ENCODE measurements around the gene IRF4.
"Not testable (repeated sequence)": the region's sequence is repeated elsewhere in the genome, so short reads cannot be mapped to it uniquely, and the experiment has no call there.

Gene IRF4

DNA sequence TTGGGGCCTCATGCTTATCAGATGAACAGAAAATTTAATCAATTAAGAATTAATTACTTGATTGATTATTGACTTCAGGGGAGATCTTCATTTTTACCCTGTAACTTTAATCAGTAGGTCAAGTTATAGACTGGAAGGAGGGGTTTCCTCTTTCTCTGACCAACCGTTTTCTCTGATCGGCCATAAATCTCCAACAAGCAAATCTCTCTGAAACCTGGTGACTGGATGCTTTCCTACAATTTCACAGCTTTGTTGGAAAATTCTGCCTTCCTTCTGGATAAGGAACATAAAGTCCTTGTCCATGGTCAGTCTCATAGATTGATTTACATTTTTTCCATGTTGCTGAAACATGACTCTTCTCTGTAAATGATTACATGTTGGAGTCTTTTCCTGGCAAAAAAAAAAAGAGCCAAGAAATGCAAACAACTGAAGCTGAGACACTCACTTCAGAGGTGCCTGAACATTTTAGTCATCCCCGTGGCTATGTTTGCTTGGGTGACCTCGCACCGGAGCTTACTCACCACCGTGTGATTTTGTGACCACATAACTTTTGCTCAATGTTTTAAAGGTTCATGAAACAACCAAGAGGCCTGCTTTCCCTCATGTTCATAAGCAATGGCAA, 31.0 kb downstream of the IRF4 start:
- no peak for DNase-seq (ENCODE audit: low read depth)

DNA sequence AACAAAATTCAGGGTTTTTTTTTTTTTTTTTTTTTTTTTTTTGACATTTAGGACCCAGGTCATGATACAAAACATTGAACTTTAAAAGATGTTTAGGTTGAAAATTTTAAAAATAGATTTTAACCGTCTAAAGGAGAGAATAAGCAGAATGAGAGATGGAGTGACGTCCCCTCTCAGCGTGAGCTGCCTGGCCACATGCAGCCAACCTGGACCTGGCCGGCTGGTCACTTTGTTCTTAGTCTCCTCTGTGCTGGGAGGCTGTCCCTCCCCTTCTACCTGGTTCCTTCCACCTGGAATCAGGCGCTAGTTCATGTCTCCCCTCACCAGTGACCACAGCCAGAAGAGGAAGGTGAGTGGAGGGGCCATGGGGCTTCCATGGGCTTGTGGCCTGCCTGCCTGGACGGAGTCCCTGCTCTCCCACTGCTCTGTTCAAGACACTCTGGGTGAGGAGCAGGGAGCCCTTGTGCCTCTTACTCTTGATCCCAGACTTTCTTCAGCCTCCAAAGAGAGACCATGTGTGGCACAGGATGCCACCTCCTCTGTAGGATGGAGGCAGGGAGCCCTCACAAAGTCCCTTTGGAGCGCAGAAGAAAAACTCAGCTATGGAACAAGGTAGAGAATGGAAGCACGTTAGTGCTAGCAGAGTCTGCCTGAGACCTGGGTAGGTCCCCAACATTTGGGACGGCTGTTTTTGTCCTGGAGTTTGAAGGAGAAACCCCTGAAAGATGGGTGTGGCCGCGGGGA, 31.7 kb downstream of the IRF4 start:
- no peak for DNase-seq (ENCODE audit: low read depth)

DNA sequence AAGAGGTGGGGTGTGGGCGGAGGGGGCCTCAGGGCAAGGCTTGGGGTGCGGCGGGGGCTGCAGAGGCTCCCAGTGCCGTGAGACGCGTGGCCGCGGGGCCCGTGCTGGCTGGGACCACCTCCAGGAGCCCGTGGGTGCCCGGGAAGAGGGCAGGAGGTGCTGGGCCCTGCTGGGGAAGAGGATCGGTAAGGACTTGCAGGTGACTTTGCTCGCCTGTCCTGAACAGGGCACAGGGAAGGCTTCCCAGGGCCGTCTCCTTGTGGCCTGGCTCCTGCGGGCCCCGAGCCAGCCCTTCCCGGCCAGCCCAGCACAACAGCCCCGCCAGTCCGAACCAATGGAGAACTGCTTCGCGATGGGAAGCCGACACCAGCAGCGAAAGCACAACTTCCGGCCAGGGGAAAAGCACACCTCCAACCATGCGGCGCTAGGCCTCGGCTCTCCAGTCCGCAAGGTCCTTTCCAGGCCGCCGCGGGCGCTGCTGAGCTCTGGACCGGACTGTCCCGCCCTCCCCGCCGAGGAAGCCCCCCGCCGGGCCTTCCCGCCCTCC, 32.3 kb downstream of the IRF4 start:
- DNase-seq (ENCODE audit: low read depth) = no peak

DNA sequence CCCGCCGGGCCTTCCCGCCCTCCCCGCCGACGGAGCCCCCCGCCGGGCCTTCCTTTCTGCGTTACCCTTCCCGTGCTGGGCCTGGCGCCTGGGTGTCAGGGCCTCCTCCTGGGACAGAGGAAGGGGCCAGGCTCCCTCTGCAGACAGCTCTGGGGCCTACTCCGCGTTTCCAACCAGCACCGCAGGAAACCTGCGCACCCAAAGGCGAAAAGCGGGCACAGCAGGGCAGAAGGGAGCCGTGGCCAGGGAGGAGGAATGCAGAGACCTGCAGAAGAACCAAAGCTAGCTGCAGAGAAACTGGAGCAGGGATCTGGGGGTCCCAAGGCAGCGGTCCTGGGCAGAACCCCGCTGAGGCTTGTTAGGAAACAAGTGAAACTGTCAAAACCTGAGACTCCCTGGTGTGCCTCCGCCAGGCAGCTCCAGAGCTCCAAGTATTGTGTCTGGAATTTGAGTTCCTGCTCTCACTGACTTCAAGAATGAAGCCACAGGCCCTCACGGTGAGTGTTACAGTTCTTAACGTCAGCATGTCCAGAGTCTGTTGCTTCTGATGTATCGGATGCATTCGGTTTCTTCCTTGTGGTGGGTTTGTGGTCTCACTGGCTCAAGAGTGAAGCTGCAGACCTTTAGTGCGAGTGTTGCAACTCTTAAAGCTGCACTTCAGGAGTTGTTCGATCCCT, 33.3 kb downstream of the IRF4 start:
- no peak for DNase-seq (ENCODE audit: low read depth)

DNA sequence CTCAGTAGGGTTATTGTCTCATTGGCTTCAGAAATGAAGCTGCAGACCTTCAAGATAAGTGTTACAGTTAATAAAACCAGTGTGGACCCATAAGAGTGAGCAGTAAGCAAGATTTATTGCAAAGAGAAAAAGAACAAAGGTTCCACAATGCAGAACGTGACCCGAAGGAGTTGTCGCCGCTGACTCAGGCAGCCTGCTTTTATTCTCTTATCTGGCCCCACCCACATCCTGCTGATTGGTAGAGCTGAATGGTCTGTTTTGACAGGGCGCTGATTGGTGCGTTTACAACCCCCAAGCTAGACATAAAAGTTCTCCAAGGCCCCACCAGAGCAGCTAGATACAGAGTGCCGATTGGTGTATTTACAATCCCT, 33.9 kb downstream of the IRF4 start:
- not testable (repeated sequence) for DNase-seq (ENCODE audit: low read depth)

DNA sequence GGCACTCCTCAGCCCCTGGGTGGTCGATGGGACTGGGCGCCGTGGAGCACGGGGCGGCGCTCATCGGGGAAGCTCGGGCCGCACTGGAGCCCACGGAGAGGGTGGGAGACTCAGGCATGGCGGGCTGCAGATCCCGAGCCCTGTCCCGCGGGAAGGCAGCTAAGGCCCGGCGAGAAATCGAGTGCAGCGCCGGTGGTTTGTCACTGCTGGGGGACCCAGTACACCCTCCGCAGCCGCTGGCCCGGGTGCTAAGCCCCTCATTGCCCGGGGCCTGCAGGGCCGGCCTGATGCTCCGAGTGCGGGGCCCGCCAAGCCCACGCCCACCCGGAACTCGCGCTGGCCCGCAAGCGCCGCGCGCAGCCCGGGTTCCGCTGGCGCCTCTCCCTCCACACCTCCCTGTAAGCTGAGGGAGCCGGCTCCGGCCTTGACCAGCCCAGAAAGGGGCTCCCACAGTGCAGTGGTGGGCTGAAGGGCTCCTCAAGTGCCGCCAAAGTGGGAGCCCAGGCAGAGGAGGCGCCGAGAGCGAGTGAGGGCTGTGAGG, 34.7 kb downstream of the IRF4 start:
- not testable (repeated sequence) for DNase-seq (ENCODE audit: low read depth)

DNA sequence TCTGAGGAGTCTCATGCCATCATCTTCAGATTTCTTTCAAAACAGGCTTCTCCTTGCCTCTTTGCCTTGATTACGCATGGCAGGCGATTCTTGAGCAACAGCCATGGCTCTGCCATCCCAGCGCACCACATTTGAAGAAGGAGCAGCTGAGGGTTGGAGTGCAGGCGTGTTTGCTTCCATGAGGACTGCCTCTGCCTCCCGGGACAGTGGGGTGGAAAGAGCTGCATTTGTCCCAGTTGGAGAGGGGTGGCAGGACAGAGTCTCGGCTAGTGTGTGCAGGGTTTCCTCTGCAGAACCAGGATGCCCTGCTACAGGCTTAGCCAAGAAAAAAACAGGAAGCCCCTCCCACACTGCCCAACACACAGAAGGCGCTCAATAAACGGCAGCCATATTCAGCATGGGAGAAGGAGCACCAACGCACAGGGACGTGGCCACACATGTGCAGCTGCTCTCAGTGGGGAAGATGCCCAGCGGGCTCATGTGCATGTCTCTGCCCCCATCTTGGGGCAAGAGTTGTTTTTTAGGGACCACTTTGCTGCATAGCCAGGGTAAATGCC, 36.6 kb downstream of the IRF4 start:
- no peak for DNase-seq (ENCODE audit: low read depth)

DNA sequence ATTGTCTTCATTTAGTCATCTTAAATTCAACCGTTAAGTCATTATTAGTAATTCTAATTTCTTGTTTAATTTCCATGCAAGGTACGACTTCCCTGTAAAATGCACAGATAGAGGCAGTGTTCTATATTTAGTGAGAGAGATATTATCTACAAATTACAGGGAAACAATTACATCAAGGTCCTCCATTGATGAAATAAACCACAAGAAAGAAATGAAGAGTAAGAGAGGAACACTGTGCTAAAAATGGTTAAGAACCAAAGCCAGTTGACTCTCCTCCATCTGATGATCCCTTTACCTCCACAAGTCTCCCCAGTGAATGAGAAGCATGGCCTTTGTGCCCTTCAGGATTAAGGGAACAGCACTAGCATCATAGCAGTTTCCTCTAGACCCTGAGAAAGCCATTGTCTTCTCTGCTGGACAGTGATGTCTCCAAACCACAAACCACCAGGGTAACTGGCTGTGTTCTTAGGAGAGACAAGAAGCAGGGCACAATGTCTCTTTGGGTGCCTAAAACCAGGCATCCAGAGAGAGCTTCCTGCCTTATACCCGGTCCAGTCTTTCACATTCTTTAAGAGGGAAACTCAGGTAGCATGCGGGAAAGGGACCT, 38.1 kb downstream of the IRF4 start:
- no peak for DNase-seq (ENCODE audit: low read depth)

DNA sequence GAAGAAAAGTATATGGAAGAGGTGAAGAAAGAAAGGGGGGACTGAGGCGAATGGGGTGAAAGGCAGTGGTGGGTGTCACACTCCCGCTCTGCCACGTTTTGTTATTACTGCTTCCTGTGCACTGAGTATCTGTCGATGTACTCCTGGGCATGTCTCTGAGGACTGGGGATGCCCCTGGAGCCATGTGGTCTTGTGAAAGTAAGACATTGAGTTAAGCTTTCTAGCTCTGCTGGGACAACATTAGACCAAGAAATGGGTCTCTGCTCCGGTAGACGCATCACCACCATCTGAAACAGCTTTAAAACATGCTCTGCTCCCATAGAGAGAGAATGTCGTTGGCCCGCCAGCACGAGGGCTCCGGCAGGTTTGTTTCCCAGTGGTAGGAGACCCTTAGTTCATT, 40.0 kb downstream of the IRF4 start:
- no peak for DNase-seq (ENCODE audit: low read depth)

DNA sequence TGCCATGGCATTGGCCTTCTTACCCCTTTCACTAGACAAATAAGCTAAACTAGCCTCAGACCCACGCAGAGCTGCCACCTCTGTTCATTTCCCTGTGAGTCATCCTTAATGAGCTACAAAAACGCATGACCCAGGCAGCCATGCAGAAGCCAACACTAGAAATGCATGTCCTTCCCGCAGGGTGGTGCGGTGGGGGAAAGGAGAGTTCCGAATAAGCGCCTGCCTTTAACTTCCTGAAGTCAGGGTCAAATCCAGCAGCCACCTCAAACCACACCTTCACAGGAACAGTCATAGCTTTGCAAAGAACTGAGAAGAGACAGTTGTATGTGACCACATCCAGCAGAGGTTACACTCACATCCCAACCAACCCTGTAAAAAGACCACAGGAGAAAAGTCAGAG, 40.4 kb downstream of the IRF4 start:
- DNase-seq (ENCODE audit: low read depth) = no peak

DNA sequence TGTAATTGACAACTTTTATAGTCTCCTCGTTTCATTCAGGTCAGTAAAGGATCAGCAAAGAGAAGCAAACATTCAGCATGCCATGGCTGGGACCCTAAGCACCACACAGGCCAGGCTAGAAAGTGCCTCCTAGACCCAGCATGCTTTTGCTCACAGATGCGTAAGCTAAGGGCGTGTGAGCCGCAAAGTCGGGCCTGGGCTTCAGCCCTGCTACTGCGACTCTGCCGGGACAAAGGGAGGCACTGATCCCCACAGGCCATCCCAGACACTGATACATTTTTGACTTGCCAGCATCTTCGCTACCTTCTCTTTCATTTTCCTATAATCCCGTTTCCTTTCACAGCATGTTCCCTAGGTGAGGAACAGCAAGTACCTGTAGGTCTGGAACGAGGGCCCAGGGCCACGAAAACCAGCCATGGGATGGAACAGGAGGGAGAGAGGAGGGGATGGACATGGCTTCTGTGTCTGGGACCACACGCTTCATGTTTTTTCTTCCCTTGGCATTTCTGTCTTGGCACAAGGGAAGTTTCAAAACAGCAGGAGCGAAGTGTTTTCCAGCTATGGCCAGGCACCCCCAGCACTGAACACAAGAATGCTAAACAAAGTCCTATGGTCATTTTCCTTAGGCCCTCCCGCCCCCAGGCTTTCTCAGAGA, 42.6 kb downstream of the IRF4 start:
- no peak for DNase-seq (ENCODE audit: low read depth)

DNA sequence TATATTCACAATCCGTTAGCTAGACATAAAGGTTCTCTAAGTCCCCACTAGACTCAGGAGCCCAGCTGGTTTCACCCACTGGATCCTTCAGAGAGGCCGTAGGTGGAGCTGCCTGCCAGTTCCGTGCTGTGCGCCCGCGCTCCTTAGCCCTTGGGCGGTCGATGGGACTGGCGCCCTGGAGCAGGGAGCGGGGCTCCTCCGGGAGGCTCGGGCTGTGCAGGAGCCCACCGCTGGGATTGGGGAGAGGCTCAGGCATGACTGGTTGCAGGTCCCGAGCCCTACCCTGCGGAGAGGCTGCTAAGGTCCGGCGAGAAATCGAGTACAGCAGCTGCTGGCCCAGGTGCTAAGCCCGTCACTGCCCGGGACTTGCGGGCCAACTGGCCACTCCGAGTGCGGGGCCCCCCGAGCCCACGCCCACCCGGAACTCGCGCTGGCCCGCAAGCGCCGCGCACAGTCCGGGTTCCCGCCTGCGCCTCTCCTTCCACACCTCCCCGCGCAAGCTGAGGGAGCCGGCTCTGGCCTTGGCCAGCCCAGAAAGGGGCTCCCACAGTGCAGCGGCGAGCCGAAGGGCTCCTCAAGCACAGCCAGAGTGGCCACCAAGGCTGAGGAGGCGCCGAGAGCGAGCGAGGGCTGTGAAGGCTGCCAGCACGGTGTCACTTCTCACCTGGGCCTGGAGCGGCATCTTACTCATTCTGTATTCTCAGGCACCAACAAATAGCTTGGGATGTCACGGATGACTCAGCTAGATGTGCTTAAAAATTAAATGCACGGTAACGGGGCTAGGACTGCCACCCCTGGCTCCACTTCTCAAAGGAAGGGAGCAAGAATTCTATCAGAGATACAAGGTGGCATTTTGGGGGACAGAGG, 44.1 kb downstream of the IRF4 start:
- DNase-seq (ENCODE audit: low read depth) = no peak

DNA sequence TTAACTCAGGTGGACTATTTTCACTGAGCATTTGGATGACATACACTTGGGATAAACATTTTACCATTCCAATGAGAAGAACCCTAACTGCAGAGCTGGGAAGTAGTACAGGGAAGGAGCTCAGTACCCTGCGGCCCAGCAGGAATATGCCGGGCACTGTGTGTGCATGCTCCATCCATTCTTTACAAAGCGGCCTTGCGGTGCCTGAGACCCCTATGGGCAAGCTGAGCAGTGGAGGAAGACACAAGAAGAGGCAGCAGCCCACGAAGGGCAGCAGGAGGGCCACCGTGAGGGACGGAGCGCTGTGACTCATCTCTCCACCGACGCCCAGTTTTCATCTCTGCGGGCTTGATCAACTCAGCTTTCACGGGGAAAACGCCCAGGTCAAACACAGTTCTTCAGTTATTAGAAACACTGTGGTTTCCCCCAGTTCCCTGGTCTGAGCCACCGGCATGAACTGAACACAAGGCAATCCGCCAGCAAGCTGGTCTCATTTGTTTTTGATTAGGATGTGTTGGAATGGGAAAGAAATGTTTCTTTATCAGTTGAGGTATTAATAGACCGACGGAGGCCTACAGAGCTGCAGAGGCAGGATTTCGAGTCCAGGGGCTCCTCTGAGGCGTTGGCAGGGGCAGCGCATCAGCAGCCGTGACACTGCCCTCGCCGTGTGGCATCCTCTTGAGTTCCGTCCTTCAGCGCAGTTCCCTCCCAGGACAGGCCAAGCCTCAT, 44.9 kb downstream of the IRF4 start:
- no peak for DNase-seq (ENCODE audit: low read depth)

DNA sequence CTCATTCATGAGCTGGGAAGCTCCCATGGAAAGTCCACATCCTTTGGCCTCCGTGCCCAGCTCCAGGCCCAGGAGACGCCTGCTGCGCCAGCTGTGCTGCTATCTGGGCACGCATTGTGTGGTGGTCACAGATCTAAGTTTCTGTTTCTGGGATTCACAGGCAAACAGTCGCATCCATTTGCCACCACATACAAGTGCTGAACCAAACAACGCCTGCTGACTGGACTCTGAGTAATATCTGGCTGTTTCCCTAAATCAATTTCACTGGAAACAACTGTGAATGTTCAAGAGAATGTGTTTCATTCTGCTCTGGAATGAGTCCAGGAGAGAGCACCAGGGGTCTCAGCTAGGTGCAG, 45.5 kb downstream of the IRF4 start:
- DNase-seq (ENCODE audit: low read depth) = no peak

DNA sequence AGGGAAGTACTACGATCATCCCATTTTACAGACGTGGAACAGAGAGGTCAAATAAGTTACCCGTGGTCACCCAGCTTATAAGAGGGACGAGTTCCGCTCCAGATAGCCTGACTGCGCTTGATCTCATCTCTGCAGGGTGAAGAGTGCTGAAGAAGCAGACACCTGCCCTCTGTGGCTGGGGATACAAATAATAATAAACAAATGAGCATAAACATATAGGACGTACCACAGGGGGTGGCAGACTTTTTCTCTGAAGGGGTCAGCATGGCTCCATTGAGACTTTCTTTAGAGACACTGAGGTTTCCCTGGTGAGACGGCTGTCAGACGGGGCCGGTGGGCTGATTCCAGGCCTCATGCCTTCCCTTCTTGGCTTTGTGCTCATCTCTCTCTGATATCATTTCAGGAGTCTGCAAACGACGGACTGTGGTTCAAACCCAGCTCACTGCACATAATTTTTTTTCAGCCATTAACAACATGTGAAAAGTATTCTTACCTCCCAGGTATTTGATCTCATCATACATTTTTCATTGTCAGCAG, 47.1 kb downstream of the IRF4 start:
- no peak for DNase-seq (ENCODE audit: low read depth)

DNA sequence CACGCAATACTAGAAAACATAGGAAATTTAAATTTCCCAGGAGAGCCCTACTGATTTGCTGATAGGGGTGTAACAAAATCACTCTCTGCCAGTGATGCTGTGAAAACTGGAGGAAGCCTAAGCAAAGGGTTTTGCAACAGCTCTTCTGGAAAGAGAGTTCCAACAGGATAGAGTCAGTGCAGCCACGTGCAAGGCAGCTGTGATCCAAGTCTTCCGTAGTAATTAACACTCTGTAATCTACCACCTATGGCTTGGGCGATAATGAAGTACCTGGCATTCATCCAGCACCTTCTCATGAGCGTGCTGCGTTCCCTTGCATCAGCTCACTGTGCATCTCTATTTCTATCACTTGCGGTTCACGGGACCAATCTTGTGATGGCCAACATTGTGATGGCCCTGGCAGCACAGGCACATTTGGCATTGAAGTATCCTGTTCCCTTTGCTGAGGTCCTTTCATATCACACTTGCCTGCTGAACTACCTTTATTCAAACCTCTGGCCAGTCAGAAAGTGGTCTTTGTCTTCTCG, 48.2 kb downstream of the IRF4 start:
- no peak for DNase-seq (ENCODE audit: low read depth)

DNA sequence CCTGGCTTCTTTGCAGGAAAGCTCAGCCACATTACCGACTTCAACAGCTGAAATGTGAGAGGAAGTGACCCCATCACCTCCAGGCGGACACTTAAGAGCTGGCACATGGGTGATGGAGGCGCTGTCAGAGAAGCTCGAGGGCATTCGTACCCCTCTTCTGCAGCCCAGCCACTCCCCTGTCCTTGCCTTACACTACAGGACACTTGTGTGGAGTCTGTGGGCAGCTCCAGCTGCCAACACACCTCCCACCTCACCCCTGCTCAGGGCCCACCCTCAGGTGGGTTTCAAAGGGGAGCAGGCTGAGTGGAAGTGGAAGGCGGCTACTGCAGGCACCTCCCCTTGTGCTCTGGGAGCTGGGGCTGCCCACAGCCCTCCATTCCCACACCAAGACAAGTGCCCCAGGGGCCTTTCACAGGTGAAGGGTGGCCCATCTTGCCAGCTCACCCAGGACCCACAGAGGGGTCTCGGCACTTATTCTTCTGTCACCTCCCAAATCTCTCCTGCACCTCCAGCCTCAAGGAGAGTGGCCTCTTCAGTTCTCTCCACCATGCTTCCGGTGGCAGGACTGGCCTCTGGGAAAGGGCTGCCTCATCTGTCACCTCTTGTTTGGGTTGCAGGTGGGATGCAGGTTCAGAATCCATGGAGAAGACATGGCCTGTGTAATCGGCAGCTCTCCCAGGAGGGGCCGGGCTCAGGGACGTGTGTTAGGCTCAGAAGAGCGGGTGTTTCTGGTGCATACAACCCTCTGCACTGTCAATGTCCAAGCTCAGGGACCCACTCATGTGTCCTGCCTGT, 49.8 kb downstream of the IRF4 start:
- no peak for DNase-seq (ENCODE audit: low read depth)

DNA sequence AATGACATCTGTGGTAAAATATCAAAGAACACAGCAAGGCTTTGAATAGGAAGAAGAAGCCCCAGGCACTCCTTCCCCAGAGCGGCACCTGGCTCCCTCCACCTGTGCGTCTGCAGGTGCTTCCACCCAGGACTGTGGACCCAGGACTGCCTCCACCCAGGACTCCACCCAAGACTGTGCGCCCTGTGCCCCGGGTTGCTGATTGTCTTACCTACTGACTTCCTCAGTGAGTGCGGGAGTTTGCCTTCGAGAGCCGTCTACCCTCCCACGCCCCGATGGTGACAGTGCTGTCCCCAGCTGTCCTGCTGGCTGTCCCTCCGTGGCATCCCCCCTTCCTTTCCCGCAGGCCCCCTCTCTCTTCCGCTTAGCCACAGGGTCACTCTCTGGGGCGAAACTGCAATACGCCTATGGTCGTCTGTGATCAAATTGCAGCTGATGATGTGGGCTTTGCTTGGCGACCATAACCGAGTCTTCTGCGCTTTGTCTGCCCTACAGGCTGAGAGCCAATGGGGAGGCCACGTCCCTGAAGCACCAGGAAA, 52.1 kb downstream of the IRF4 start:
- DNase-seq (ENCODE audit: low read depth) = no peak

All from stimulated activated CD8-positive, alpha-beta memory T cell treated with anti-CD3 and anti-CD28 coated beads, Interleukin-15, amount 100 ng/mL, for 24 hours (primary cell).